Panc1 (cell line): ENCODE results near the gene LRMDA. TPM values are rescaled to one million over a fixed set of nuclear protein-coding genes. Genes with fewer than 3 reads are reported as not detected.
"Not testable (repeated sequence)": the region's sequence is repeated elsewhere in the genome, so short reads cannot be mapped to it uniquely, and the experiment has no call there.

Experiments used
- ATAC-seq: fragments of 200-7000 bp; cut with Tn5 transposase; 2 replicates; pipeline ENCODE4 v1.9.1; 2020; ENCODE audit warnings: mild to moderate bottlenecking, moderate library complexity
- BruUV-seq: library from RNA; stranded (reverse); fragments of 400-500 nt; replicated peaks from 2 replicates; lab custom pipeline; 2021; lab: Mats Ljungman, UMichigan
- CTCF ChIA-PET: fragments of 300-600 bp; sonication (Branson Sonifier 250); formaldehyde crosslinking; loops from one replicate; lab custom pipeline; 2022; ENCODE audit warnings: antibody characterized with exemption; lab: Charles Lee
- POLR2A ChIA-PET: fragments of 300-600 bp; sonication (Branson Sonifier 250); formaldehyde crosslinking; loops from one replicate; lab custom pipeline; 2022; ENCODE audit warnings: antibody characterized with exemption; lab: Charles Lee
- DNase-seq: peaks from one replicate; pipeline ENCODE4 v3.0.0-alpha.2; 2010; ENCODE audit warnings: low read depth, low spot score
- H3K27ac ChIP-seq: 2 replicates; pipeline ENCODE4 v1.5.1; 2011; ENCODE audit warnings: mild to moderate bottlenecking, low read length, inconsistent platforms
- H3K27me3 ChIP-seq: fragments of 200-500 bp; sonication (Bioruptor generic); 2 replicates; pipeline ENCODE4 v1.6.0; 2014; ENCODE audit warnings: low read length, inconsistent platforms; ENCODE audit not compliant: control insufficient read depth, insufficient read depth
- H3K36me3 ChIP-seq: fragments of 200-500 bp; sonication (Bioruptor generic); 2 replicates; pipeline ENCODE4 v1.5.1; 2014; ENCODE audit warnings: inconsistent platforms, mild to moderate bottlenecking, low read length, moderate library complexity; ENCODE audit not compliant: control insufficient read depth, insufficient read depth
- H3K4me1 ChIP-seq: 2 replicates; pipeline ENCODE4 v1.5.1; 2011; ENCODE audit warnings: inconsistent platforms, mild to moderate bottlenecking, low read length, moderate library complexity; ENCODE audit not compliant: control insufficient read depth, insufficient read depth
- H3K4me3 ChIP-seq, 2 experiments: 2 replicates each; pipeline ENCODE4 v1.5.1; 2011 to 2012; ENCODE audit warnings: low read depth in 2 of 2, low read length in 2 of 2, mild to moderate bottlenecking in 2 of 2, inconsistent platforms in 1 of 2, moderate library complexity in 1 of 2
- H3K9me3 ChIP-seq: fragments of 200-500 bp; sonication (Bioruptor generic); 2 replicates; pipeline ENCODE4 v1.5.1; 2014; ENCODE audit warnings: low read depth, mild to moderate bottlenecking, inconsistent platforms, low read length, moderate library complexity; ENCODE audit not compliant: control insufficient read depth, insufficient read depth
- POLR2AphosphoS5 ChIP-seq: IDR thresholded peaks from 2 replicates; pipeline ENCODE4 v1.6.1; 2012; ENCODE audit warnings: mild to moderate bottlenecking, low read depth, low read length, moderate library complexity
- REST ChIP-seq, 2 experiments: IDR thresholded peaks; 2 replicates each; pipeline ENCODE4 v1.6.1; 2011 to 2012; ENCODE audit warnings: low read depth in 2 of 2, control low read depth in 1 of 2, low read length in 1 of 2, mild to moderate bottlenecking in 1 of 2, moderate library complexity in 1 of 2; ENCODE audit not compliant: insufficient read depth in 1 of 2
- SIN3A ChIP-seq: IDR thresholded peaks from 2 replicates; pipeline ENCODE4 v1.6.1; 2012; ENCODE audit warnings: low read depth, mild to moderate bottlenecking, low read length, moderate library complexity, borderline replicate concordance; ENCODE audit not compliant: insufficient read depth
- TCF7L2 ChIP-seq: IDR thresholded peaks from 2 replicates; pipeline ENCODE4 v1.6.1; 2011; ENCODE audit warnings: mild to moderate bottlenecking, low read depth, low read length, inconsistent platforms
- in situ Hi-C: cut with HindIII; loops from 2 replicates; pipeline ENCODE4 v1.10.0; 2016; ENCODE audit warnings: low sequenced_read_pairs, low pct_unique_long_range_greater_than_20kb
- intact Hi-C: fragments of 100-400 bp; cut with micrococcal nuclease; formaldehyde crosslinking; loops from one replicate; pipeline ENCODE4 v1.10.0; 2022; ENCODE audit not compliant: unreplicated experiment
- total RNA-seq: library from RNA; stranded (reverse); gene quantifications from one replicate; pipeline ENCODE4 v1.2.1, GENCODE V29; 2021; ENCODE audit not compliant: unreplicated experiment
- TF ChIP-seq, protein P1 (sequence below): fragments of 450-650 bp; IDR thresholded peaks from 2 replicates; pipeline ENCODE4 v1.5.1; 2017; ENCODE audit warnings: mild to moderate bottlenecking

Gene LRMDA
- total RNA-seq, 1 experiment from 2014 or later, result 1.2 TPM

DNA sequence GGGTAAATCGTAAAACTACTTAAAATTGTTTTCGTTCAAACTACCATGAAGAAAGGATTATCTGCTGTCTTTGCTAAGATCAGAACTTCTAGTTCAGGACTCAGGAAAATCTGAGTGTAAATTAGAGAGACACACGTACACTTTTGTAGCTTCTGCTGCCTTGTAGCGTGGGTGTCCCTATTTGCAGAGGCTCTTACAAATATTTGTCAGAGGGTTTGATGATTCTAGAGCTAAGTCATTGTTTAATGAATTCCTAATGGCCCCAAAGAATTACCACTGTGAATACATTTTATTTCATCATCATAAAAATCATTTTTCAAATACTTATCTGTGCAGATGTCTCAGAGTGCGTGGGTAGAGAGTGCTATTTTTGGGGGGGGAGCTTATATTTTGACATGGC lies 314.9 kb downstream of the LRMDA start:
- POLR2A ChIA-PET, result no interaction called here
- H3K4me3 ChIP-seq, result no peak overlapping the region
- no peak for ATAC-seq
- no TSS peak for BruUV-seq
- intact Hi-C loops (no loop called here), in situ Hi-C loops (no loop called here)
- H3K27ac ChIP-seq, result no peak overlapping the region
- H3K4me1 ChIP-seq, result no peaks in the 10 kb centered on the region
- peaks cover 6% of the 10 kb centered on the region; the same call in 1 of the 2 replicates for H3K27me3 ChIP-seq
- no peaks in the 10 kb centered on the region for H3K36me3 ChIP-seq
- no peaks in the 10 kb centered on the region for H3K9me3 ChIP-seq
- no peak for TF ChIP-seq TCF7L2
- no peak for TF ChIP-seq SIN3A
- TF ChIP-seq, protein P1, sequence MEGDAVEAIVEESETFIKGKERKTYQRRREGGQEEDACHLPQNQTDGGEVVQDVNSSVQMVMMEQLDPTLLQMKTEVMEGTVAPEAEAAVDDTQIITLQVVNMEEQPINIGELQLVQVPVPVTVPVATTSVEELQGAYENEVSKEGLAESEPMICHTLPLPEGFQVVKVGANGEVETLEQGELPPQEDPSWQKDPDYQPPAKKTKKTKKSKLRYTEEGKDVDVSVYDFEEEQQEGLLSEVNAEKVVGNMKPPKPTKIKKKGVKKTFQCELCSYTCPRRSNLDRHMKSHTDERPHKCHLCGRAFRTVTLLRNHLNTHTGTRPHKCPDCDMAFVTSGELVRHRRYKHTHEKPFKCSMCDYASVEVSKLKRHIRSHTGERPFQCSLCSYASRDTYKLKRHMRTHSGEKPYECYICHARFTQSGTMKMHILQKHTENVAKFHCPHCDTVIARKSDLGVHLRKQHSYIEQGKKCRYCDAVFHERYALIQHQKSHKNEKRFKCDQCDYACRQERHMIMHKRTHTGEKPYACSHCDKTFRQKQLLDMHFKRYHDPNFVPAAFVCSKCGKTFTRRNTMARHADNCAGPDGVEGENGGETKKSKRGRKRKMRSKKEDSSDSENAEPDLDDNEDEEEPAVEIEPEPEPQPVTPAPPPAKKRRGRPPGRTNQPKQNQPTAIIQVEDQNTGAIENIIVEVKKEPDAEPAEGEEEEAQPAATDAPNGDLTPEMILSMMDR, result no peak
- no peak for TF ChIP-seq POLR2AphosphoS5
- TF ChIP-seq REST (IDR thresholded peaks at IDR 0.05; ENCODE audit: insufficient read depth in 1 of 2, low read depth in 2 of 2, low read length in 1 of 2), result no peak
- DNase-seq, result no peak
- CTCF ChIA-PET, result interaction anchor here (0.7 kb wide), 1 partner anchor 109 kb away, joined by 3 read pairs; no protein-coding TSS in a partner anchor

- in situ Hi-C loops, CTCF ChIA-PET, POLR2A ChIA-PET: not testable (repeated sequence)
Observed at GRCh38 chr10:75750093-75750875, 318.9 kb downstream of the LRMDA start.

DNA sequence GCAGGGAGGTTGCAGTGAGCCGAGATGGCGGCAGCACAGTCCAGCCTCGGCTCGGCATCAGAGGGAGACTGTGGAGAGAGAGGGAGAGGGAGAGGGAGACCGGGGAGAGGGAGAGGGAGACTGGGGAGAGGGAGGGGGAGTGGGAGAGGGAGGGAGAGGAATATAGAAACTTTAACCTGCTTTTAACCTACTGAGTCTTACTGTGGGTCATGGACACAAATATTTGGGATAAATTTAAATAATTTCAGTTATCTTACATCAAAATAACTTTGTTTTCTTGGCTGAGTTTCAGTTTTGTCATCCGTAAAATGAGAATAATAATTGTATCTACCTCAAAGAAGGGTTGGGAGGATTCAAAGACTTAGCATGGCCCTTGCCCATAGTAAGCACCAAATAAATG lies 319.8 kb downstream of the LRMDA start:
- Histone ChIP-seq H3K9me3 (no peaks in the 10 kb centered on the region), H3K4me1 (no peaks in the 10 kb centered on the region), H3K27me3 (0 out of 2 replicates have a peak, but pooled peaks cover 9% of the 10 kb centered on the region), H3K36me3 (no peaks in the 10 kb centered on the region), H3K27ac (no peak overlapping the region), H3K4me3 (no peak overlapping the region)
- ATAC-seq (no peak), DNase-seq (no peak)
- in situ Hi-C loops (no loop called here), intact Hi-C loops (no loop called here)
- ChIA-PET CTCF (no interaction called here), POLR2A (no interaction called here)
- BruUV-seq, result no TSS peak
- TF ChIP-seq REST (IDR thresholded peaks at IDR 0.05; ENCODE audit: insufficient read depth in 1 of 2, low read depth in 2 of 2, low read length in 1 of 2), result no peak
- TF ChIP-seq, protein P1, result no peak
- no peak for TF ChIP-seq POLR2AphosphoS5
- TF ChIP-seq SIN3A, result no peak
- TF ChIP-seq TCF7L2, result no peak

More at GRCh38 chr10:75750093-75750875, 318.9 kb downstream of the LRMDA start:
- H3K27ac ChIP-seq, intact Hi-C loops, H3K4me1 ChIP-seq, ATAC-seq, H3K36me3 ChIP-seq, H3K4me3 ChIP-seq, DNase-seq, H3K9me3 ChIP-seq, BruUV-seq, H3K27me3 ChIP-seq: not testable (repeated sequence)
